OCI-LY3 (cell line): ENCODE data around the gene BRWD1.

Experiments
- EZH2phosphoT487 ChIP-seq: fragments of 200-600 bp; shearing (Covaris generic); IDR thresholded peaks from 2 replicates; pipeline ENCODE4 v1.6.1; 2018; ENCODE audit warnings: antibody characterized with exemption, mixed run types, low read depth
- TF ChIP-seq, protein P1 (sequence below): fragments of 200-600, 300-600 bp; sonication (generic); IDR thresholded peaks from 2 replicates; pipeline ENCODE4 v1.5.1; 2014; ENCODE audit warnings: antibody characterized with exemption, low read length, low read depth

- TF ChIP-seq, protein P1, sequence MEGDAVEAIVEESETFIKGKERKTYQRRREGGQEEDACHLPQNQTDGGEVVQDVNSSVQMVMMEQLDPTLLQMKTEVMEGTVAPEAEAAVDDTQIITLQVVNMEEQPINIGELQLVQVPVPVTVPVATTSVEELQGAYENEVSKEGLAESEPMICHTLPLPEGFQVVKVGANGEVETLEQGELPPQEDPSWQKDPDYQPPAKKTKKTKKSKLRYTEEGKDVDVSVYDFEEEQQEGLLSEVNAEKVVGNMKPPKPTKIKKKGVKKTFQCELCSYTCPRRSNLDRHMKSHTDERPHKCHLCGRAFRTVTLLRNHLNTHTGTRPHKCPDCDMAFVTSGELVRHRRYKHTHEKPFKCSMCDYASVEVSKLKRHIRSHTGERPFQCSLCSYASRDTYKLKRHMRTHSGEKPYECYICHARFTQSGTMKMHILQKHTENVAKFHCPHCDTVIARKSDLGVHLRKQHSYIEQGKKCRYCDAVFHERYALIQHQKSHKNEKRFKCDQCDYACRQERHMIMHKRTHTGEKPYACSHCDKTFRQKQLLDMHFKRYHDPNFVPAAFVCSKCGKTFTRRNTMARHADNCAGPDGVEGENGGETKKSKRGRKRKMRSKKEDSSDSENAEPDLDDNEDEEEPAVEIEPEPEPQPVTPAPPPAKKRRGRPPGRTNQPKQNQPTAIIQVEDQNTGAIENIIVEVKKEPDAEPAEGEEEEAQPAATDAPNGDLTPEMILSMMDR, result no peak
- no peak for TF ChIP-seq EZH2phosphoT487
Observed at GRCh38 chr21:39148975-39149374, 164.5 kb downstream of the BRWD1 start.
